ENCODE data around the gene UBA6.

GRCh38 chr4:67674098-67674497 lies 26.9 kb downstream of the UBA6 start:
- no peak for TF ChIP-seq POLR2A (IDR thresholded peaks at IDR 0.05; ENCODE audit: low read length)
- no peak for TF ChIP-seq POLR2AphosphoS2 (conservative IDR thresholded peaks at IDR 0.05; ENCODE audit: low read length)
- no peak for TF ChIP-seq NFE2L2 (conservative IDR thresholded peaks at IDR 0.05; ENCODE audit: low read length)
- TF ChIP-seq REST (IDR thresholded peaks at IDR 0.05), result no peak
- TF ChIP-seq FOSL2 (IDR thresholded peaks at IDR 0.05), result no peak
- TF ChIP-seq FOSL2 (CRISPR knock-in tag; IDR thresholded peaks at IDR 0.05), result no peak
